Measurements from ENCODE around the gene KCND2.

- TF ChIP-seq CTCF (IDR thresholded peaks at IDR 0.05 in 4 of 5, conservative IDR thresholded peaks at IDR 0.05 in 1 of 5) (no peak), POLR2A (IDR thresholded peaks at IDR 0.05) (no peak)
Measured at GRCh38 chr7:120475994-120476393, 203.0 kb downstream of the KCND2 start.

Data from gastrocnemius medialis (tissue), 4 donors.